SK-N-SH (cell line): ENCODE results near the gene ST6GALNAC3. TPM values are rescaled to one million over a fixed set of nuclear protein-coding genes. Genes with fewer than 3 reads are reported as not detected.

ENCODE experiments used
- CTCF ChIA-PET: fragments of 300-600, 350-600 bp; formaldehyde crosslinking; extraction: SDS; loops from one replicate; lab custom pipeline; 2021; lab: Yijun Ruan, JAX
- POLR2A ChIA-PET: fragments of 350-600 bp; sonication (Branson Sonifier 250); formaldehyde crosslinking; extraction: SDS; loops from one replicate; lab custom pipeline; 2020; ENCODE audit warnings: antibody characterized with exemption, inconsistent platforms; lab: Yijun Ruan, JAX
- DNase-seq: peaks from one replicate; pipeline ENCODE4 v3.0.0; 2012
- H2AFZ ChIP-seq: fragments of 200-600 bp; sonication (generic); 2 replicates; pipeline ENCODE4 v1.8.1; 2016; ENCODE audit warnings: antibody characterized with exemption, mild to moderate bottlenecking, low read depth
- H3F3A ChIP-seq: fragments of 200-600 bp; sonication (generic); replicated peaks from 2 replicates; pipeline ENCODE3; 2016; ENCODE audit warnings: antibody characterized with exemption, mild to moderate bottlenecking; ENCODE audit not compliant: insufficient read depth
- H3K27ac ChIP-seq, 2 experiments: fragments of 200-500 bp in 1 of 2; fragments of 200-600 bp in 1 of 2; sonication (Bioruptor generic) in 1 of 2; sonication (generic), shearing (Covaris generic) in 1 of 2; 2 replicates each; pipeline versions ENCODE4 v1.5.1 to v1.6.1; 2014 to 2016; ENCODE audit warnings: low read depth in 2 of 2, inconsistent platforms in 1 of 2, low read length in 1 of 2, mild to moderate bottlenecking in 1 of 2, mixed read lengths in 1 of 2
- H3K27me3 ChIP-seq: fragments of 200-600 bp; sonication (generic), shearing (Covaris generic); 2 replicates; pipeline ENCODE4 v1.6.1; 2016; ENCODE audit warnings: mixed run types; ENCODE audit not compliant: insufficient read depth
- H3K36me3 ChIP-seq, 2 experiments: fragments of 200-500 bp in 1 of 2; fragments of 200-600 bp in 1 of 2; sonication (Bioruptor generic) in 1 of 2; sonication (generic) in 1 of 2; replicated peaks in 1 of 2; 2 replicates each; pipeline versions ENCODE3 to v1.5.1; 2014 to 2016; ENCODE audit warnings: low read length in 1 of 2, mild to moderate bottlenecking in 1 of 2; ENCODE audit not compliant: insufficient read depth in 2 of 2, control insufficient read depth in 1 of 2
- H3K4me1 ChIP-seq, 2 experiments: fragments of 200-500 bp in 1 of 2; fragments of 200-600 bp in 1 of 2; sonication (Bioruptor generic) in 1 of 2; sonication (generic), shearing (Covaris generic) in 1 of 2; 2 replicates each; pipeline versions ENCODE4 v1.5.1 to v1.6.1; 2014 to 2016; ENCODE audit warnings: low read depth in 1 of 2, low read length in 1 of 2, mixed run types in 1 of 2; ENCODE audit not compliant: insufficient read depth in 2 of 2, control insufficient read depth in 1 of 2
- H3K4me2 ChIP-seq: fragments of 200-600 bp; sonication (generic), shearing (Covaris generic); 2 replicates; pipeline ENCODE4 v1.6.1; 2017; ENCODE audit warnings: mixed run types
- H3K4me3 ChIP-seq, 2 experiments: fragments of 200-500 bp in 1 of 2; fragments of 200-600 bp in 1 of 2; sonication (Bioruptor generic) in 1 of 2; sonication (generic), shearing (Covaris generic) in 1 of 2; 2 replicates each; pipeline versions ENCODE4 v1.5.1 to v1.8.1; 2014 to 2016; ENCODE audit warnings: low read depth in 2 of 2, inconsistent platforms in 1 of 2, low read length in 1 of 2, mild to moderate bottlenecking in 1 of 2, mixed read lengths in 1 of 2, moderate library complexity in 1 of 2
- H3K79me2 ChIP-seq: fragments of 200-600 bp; sonication (generic); 2 replicates; pipeline ENCODE4 v1.8.1; 2017; ENCODE audit warnings: mild to moderate bottlenecking; ENCODE audit not compliant: insufficient read depth
- H3K9ac ChIP-seq: fragments of 200-600 bp; sonication (generic); 2 replicates; pipeline ENCODE4 v1.6.1; 2017; ENCODE audit warnings: mixed run types
- H3K9me2 ChIP-seq: fragments of 200-600 bp; sonication (generic); 2 replicates; pipeline ENCODE4 v1.6.1; 2017; ENCODE audit warnings: mixed run types
- H3K9me3 ChIP-seq: fragments of 200-600 bp; sonication (generic); 2 replicates; pipeline ENCODE4 v1.6.1; 2017; ENCODE audit warnings: mixed run types, mild to moderate bottlenecking, moderate library complexity
- H4K20me1 ChIP-seq: fragments of 200-600 bp; sonication (generic); 2 replicates; pipeline ENCODE4 v1.6.1; 2017; ENCODE audit warnings: mild to moderate bottlenecking, mixed run types; ENCODE audit not compliant: insufficient read depth
- GATA2 ChIP-seq: sonication (generic); formaldehyde crosslinking; IDR thresholded peaks from 2 replicates; pipeline ENCODE4 v1.5.0; 2020; ENCODE audit warnings: mild to moderate bottlenecking, missing genetic modification reagents
- YY1 ChIP-seq: IDR thresholded peaks from 2 replicates; pipeline ENCODE4 v1.4.0; 2012; ENCODE audit warnings: low read depth, mild to moderate bottlenecking
- WGBS: methylation state at CpG from one replicate; pipeline ENCODE4 v1.1.6; 2017; ENCODE audit warnings: low lambda C conversion rate; 5-methylcytosine and 5-hydroxymethylcytosine counted together
- polyA plus RNA-seq, 3 experiments: library from polyadenylated mRNA; depleted of rRNA; stranded (reverse); fragments of >200 nt; gene quantifications; 2 replicates each; pipeline ENCODE4 v1.2.3, GENCODE V29; 2012
- TF ChIP-seq, protein P1 (sequence below): fragments of 150-350 bp; IDR thresholded peaks from 2 replicates; pipeline ENCODE4 v1.6.1; 2016; ENCODE audit warnings: mild to moderate bottlenecking, low read depth, low read length
- TF ChIP-seq, protein P2 (sequence below): IDR thresholded peaks from 2 replicates; pipeline ENCODE4; 2012
- TF ChIP-seq, protein P3 (sequence below): IDR thresholded peaks from 2 replicates; pipeline ENCODE4 v1.4.0; 2012; ENCODE audit warnings: low read depth

ST6GALNAC3 gene
- polyA plus RNA-seq, 1 of the 3 experiments (the other 2 are of a cell fraction), result 8.1 TPM

DNA sequence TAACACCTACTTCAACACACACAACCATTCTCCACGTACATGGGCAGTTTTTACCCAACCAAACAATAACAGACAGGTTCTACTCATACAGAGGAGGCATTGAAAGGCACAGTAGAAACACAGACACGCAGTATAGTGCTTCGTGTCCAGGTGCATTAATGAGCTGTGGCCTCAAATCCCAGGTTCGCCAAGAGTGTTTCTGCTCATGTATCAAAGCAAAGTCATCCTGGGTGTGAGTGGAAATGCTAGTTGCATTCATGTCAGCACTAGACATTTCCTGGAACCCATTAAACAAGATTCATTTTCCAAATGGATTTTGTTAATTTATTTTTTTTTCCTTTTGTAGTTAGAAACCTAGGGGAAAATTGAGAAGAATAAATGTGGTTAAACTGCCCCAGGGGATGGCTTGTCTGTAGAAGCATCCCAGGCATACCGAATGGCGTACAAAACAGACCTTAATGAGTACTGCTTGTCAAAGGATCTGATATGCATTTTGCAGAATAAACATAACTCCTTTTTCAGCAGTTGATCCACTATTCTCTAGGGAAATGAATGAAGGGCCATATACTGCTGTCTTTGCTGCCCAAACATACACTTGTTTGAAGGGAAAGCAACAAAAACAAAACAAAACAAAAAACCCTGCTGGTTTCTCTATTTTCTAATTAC lies 494.2 kb downstream of the ST6GALNAC3 start (continued):
- TF ChIP-seq, protein P1, sequence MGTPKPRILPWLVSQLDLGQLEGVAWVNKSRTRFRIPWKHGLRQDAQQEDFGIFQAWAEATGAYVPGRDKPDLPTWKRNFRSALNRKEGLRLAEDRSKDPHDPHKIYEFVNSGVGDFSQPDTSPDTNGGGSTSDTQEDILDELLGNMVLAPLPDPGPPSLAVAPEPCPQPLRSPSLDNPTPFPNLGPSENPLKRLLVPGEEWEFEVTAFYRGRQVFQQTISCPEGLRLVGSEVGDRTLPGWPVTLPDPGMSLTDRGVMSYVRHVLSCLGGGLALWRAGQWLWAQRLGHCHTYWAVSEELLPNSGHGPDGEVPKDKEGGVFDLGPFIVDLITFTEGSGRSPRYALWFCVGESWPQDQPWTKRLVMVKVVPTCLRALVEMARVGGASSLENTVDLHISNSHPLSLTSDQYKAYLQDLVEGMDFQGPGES, result no peak

DNA sequence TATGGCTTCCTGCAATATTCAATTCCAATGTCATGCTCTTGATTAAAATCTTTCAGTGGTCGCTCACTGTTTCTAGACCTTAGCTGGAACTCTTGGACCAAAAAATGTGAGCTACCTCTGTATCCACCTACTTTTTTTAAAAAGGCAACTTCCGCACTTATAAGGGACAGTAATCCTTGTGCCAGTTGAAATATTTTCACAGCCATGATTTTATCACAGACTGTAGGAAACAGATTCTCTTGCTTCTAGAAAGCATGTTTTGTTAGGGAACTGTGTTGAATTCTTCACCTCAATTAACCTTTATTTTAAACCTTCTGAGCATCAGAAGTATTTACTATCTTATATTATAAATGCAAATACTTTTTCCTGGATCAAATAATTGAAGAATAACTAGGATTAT lies 496.7 kb downstream of the ST6GALNAC3 start:
- H3F3A ChIP-seq, result no peaks in the 10 kb centered on the region
- H3K9ac ChIP-seq, result no peak overlapping the region
- TF ChIP-seq, protein P2, sequence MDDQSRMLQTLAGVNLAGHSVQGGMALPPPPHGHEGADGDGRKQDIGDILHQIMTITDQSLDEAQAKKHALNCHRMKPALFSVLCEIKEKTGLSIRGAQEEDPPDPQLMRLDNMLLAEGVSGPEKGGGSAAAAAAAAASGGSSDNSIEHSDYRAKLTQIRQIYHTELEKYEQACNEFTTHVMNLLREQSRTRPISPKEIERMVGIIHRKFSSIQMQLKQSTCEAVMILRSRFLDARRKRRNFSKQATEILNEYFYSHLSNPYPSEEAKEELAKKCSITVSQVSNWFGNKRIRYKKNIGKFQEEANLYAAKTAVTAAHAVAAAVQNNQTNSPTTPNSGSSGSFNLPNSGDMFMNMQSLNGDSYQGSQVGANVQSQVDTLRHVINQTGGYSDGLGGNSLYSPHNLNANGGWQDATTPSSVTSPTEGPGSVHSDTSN, result no peak
- TF ChIP-seq YY1 (no peak), GATA2 (CRISPR knock-in tag) (no peak)
- TF ChIP-seq, all 33 proteins: peak for 0
- Histone ChIP-seq H3K27me3 (no peaks in the 10 kb centered on the region), H2AFZ (no peak overlapping the region), H3K4me1 (peaks cover 0 to 11% of the 10 kb centered on the region in 2 experiments; a peak in 2 of 4 replicates), H3K79me2 (no peaks in the 10 kb centered on the region), H4K20me1 (no peaks in the 10 kb centered on the region), H3K4me3 (no peak overlapping the region), H3K9me2 (no peaks in the 10 kb centered on the region), H3K36me3 (no peaks in the 10 kb centered on the region), H3K4me2 (no peak overlapping the region), H3K27ac (no peak overlapping the region), H3K9me3 (no peaks in the 10 kb centered on the region)
- ChIA-PET CTCF (no interaction called here), POLR2A (no interaction called here)
- WGBS, result 88% methylated on average over 2 of the region's 2 CpGs
- no peak for DNase-seq

DNA sequence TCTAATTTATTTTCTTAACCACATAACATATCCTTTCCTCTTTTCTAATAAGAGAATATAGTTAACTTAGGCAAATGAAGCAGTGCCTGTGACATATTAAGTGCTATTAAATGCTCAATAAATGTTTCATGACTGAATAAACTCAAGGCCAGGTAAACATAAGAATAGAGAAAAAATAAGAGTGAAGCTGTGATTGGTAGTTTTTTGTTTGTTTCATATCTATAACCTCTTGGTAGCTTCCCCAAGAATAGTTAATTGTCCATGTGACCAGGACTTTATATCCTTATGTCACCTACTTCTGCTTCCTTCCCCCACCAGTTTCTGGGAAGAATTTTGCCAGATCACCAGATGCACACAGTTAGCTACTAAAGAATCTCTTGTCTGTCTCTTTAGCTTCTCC lies 497.7 kb downstream of the ST6GALNAC3 start:
- H3K9me2 ChIP-seq, result no peaks in the 10 kb centered on the region
- H3K4me2 ChIP-seq, result no peak overlapping the region
- H2AFZ ChIP-seq, result no peak overlapping the region
- CTCF ChIA-PET, result no interaction called here
- H3K79me2 ChIP-seq, result no peaks in the 10 kb centered on the region
- POLR2A ChIA-PET, result no interaction called here
- no peaks in the 10 kb centered on the region for H3K9me3 ChIP-seq
- DNase-seq, result no peak
- H3K36me3 ChIP-seq, result no peaks in the 10 kb centered on the region
- peaks cover 0 to 15% of the 10 kb centered on the region in 2 experiments; a peak in 2 of 4 replicates for H3K4me1 ChIP-seq
- no peak overlapping the region for H3K27ac ChIP-seq
- no peaks in the 10 kb centered on the region for H4K20me1 ChIP-seq
- no peaks in the 10 kb centered on the region for H3F3A ChIP-seq
- H3K9ac ChIP-seq, result no peak overlapping the region
- H3K4me3 ChIP-seq, result no peak overlapping the region
- no peaks in the 10 kb centered on the region for H3K27me3 ChIP-seq
- TF ChIP-seq, protein P3, sequence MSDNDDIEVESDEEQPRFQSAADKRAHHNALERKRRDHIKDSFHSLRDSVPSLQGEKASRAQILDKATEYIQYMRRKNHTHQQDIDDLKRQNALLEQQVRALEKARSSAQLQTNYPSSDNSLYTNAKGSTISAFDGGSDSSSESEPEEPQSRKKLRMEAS, result no peak
